H7 (cell line): Measurements from ENCODE around the gene PAX1. TPM values are rescaled to one million over a fixed set of nuclear protein-coding genes. Genes with fewer than 3 reads are reported as not detected.
A peak's percentile ranks its signal among the peaks of the same experiment; 100 is the strongest.

Experiments used
- DNase-seq: peaks from one replicate; pipeline ENCODE4 v3.0.0; 2012
- H3K27me3 ChIP-seq: 2 replicates; pipeline ENCODE4 v1.6.0; 2011; ENCODE audit warnings: mild to moderate bottlenecking, low read length; ENCODE audit not compliant: control insufficient read depth, insufficient read depth
- H3K36me3 ChIP-seq: replicated peaks from 2 replicates; pipeline ENCODE4 v1.5.1; 2011; ENCODE audit warnings: low read length; ENCODE audit not compliant: control insufficient read depth, insufficient read depth
- H3K4me3 ChIP-seq: 2 replicates; pipeline ENCODE4 v1.5.1; 2011; ENCODE audit warnings: low read depth, mild to moderate bottlenecking, control low read depth, low read length, moderate library complexity; ENCODE audit not compliant: insufficient read depth
- total RNA-seq: library from RNA; depleted of rRNA; stranded (reverse); fragments of >200 nt; shearing (Covaris generic); gene quantifications from 2 replicates; pipeline ENCODE4 v1.2.3, GENCODE V29; 2014

The PAX1 gene
- total RNA-seq, 1 experiment from 2014 or later, result not detected

DNA sequence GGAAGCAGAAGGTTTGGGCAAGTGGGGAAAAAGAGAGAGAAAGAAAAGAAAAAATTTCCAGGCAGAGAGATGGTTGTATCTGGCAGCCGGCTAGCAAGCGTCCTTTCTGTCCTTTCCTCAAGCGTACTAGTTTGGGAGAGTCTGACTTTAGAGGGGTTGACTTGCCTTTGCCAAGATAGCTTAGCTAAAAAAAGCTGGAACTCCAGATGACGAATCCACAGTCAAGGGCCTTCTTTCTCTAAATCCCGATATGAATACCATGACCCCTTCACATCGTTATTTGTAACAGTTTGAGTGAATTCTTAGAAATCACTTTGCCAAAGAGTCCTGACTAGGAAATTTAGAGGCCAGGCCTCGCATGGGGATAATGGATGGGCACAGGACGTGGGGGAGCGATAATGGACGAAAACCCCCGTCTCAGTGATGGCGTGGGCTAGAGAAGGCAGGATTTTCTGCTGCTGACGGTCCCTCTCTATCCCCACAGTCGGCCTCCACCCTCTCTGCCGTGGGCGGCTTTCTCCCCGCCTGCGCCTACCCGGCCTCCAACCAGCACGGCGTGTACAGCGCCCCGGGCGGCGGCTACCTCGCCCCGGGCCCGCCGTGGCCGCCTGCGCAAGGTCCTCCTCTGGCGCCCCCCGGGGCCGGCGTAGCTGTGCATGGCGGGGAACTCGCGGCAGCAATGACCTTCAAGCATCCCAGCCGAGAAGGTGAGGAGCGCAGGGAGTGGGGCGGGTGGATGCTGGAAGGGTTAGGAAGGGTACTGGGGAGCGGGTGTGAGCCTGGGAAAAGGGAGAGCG lies 3.5 kb downstream of the PAX1 start:
- H3K4me3 ChIP-seq, result no peak overlapping the region
- H3K36me3 ChIP-seq, result no peaks in the 10 kb centered on the region
- H3K27me3 ChIP-seq, result peaks cover 100% of the 10 kb centered on the region
- DNase-seq, result peak; percentile 70

DNA sequence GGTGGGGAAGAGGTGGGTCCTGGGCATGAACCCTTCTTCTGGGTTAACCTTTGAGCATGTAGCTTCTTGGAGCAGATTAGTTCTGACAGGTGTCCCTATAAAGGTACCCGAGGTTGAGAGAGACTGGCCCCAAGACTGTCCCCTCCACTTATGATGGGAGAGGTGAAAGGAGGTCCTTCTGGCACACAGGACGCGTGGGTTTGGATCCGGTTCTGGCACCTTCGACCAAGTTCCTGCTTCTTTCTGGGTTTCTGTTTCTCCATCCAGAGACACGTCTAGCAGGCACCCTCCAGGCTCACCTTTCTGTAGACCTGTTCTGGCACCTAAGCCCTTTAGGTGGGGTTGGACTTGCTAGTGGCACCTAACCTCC lies 4.1 kb downstream of the PAX1 start:
- Histone ChIP-seq H3K36me3 (no peaks in the 10 kb centered on the region), H3K27me3 (peaks cover 100% of the 10 kb centered on the region), H3K4me3 (no peak overlapping the region)
- DNase-seq, result peak; percentile 32

DNA sequence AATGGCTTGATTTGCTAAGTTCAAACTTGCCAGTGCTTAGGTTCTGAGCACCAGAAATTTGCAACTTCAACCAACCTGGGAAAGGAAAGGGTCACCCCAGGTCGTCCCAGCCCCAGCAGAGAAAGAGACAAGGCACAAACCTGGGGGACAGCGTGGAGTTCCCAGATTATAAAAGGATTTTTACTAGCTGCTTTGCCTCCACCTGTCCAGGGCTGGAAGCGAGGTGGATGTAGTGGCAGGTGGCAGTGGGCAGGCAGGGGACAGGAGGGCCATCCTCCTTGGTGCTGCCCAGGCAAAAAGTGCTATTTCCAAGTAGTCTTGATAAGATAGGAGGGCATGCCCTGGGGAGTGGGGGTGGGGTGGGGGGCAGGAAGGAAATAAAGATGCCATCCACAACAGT lies 4.9 kb downstream of the PAX1 start:
- Histone ChIP-seq H3K27me3 (peaks cover 99% of the 10 kb centered on the region), H3K4me3 (no peak overlapping the region), H3K36me3 (no peaks in the 10 kb centered on the region)
- peak; percentile 33 for DNase-seq

DNA sequence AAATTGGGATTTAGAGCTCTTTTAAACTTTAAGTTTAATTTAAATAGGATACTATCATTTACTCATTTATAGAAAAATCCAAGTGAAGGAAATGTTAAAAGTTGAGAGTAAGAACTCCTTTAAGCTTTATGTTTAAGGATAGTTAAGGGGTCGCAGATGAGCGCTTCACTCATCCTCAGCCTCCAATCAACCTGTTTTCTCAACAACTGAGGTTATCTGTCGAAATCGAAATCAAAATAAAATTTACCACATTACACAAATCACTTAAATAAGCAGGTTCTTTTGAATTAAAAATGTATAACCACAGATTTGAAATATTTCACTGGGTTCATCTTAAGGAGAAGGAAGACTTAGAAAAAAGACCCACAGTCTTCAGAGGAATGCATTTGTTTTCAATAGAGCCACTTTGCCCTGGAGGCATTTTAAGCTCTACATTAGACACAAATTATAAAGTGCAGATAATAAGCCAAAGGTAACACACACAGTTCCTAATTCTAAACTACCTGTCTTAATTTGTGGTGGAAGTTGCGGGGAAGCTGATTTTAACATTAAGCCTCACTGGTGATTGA lies 5.5 kb downstream of the PAX1 start:
- DNase-seq, result no peak
- H3K27me3 ChIP-seq, result peaks cover 99% of the 10 kb centered on the region
- no peaks in the 10 kb centered on the region for H3K36me3 ChIP-seq

DNA sequence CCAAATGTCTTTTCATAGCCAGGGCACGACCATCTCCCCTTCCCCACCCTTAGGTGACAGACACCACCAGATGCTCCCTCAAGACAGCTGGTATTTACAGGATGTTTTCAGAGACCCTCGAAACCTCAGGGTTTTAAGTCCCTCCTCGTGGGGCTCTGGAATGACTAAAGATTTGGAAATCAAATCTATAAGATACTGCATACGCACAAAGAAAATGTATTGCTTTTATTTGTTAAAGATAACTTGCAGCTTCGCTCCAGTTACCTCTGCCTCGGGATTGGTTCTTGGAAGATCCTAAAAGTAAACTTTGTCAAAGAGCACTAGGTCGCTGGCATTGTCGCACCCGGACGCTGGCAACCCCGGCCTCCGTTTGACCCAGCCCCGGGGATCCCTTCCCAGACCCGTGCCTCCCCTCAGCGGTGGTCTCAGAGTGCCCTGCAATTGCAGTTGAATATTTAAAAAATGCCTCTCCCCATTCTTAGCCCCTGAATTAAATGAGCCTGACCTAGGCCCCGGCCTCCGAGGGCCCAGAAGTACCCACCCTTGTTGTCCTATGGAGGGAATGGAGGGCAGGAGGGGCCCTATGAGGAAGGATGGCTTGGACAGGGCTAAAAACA lies 7.1 kb downstream of the PAX1 start:
- no peak overlapping the region for H3K4me3 ChIP-seq
- H3K36me3 ChIP-seq, result no peaks in the 10 kb centered on the region
- peaks cover 99% of the 10 kb centered on the region for H3K27me3 ChIP-seq
- DNase-seq, result peak; percentile 44

More for the DNA sequence above, 5.5 kb downstream of the PAX1 start:
- no peak overlapping the region for H3K4me3 ChIP-seq

DNA sequence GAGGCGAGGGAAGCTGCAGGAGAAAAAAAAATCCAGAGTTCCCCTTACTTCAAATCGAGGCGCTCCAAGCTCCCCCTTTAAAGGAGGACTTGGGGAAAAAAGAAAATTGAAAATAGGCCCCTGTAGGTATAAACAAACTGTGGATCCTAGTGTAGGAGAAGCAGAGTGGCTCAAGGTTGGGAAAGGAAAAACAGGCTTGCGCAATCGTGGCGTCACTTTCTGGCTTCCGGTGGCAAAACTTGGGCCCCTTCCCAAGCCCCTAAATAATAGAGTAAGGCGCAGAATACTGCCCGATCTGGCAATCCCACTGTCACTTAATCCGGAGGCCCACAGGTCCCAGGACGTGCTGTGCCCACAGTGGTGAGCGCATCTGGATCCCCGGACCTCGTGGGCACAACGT lies 8.0 kb downstream of the PAX1 start:
- peak; percentile 28 for DNase-seq
- Histone ChIP-seq H3K4me3 (peak overlapping the region; percentile 31; the same call in 1 of the 2 replicates), H3K36me3 (no peaks in the 10 kb centered on the region), H3K27me3 (peaks cover 98% of the 10 kb centered on the region)

DNA sequence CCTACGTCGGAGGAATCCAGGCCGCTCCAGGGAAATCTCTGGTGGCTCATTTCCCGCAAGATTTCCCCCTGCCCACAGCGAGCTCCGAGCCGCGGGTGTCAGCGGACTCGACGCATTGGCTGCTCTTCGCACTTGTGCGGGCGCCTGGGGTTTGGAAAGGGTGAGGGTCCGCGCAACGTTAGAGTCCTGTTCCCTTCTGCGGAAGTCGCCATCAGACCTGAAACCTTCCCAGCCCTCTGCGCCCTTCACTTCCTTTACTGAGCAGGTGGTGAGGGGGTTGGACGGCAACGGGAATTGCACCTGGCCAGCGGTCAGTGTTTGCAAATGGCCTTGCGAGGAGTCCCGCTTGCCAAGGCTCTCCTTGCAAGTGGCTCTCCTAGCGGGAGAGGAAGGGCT lies 8.4 kb downstream of the PAX1 start:
- H3K4me3 ChIP-seq, result peak overlapping the region; percentile 31
- H3K27me3 ChIP-seq, result peaks cover 97% of the 10 kb centered on the region
- H3K36me3 ChIP-seq, result no peaks in the 10 kb centered on the region
- peak; percentile 69 for DNase-seq

DNA sequence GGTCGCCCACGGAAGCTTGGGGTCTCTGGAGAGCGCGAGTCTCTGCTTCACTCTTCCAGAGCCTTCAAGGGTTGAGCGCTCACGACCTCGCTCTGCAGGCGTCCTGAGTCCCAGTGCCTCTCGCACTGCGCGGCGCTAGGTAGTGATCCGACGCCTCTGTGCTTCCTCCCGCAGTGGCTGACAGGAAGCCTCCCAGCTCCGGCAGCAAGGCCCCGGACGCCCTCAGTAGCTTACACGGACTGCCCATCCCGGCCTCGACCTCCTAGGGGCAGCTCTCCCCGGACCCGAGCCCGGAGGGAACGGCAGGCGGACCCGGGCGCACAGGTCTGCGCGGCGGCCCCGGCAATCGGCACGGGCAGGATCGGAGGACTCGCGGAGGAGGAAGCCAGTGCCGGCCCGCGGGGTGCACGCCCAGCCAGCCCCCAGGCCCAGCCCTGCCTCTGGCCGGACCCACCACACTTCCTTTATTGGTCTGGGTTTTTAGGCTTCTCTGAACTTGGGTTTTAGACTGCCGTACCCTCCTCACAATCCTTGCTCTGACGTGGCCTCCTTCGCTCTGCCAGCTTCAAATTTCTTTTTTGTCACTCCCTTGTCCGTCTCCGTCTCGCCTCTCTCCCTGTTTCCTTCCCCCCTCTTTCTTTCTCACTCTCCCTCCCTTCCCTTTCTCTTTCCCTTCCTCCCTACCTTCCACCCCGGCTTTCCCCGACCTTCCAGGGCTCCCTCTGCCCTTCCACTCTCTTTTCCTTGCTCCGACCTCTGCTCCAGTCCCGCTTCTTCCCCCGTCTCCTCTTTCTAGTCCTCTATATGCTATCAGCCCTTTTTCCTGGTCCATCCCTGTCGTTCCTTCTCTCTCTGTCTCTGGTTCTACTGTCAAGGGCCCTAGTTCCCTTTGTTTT lies 9.1 kb downstream of the PAX1 start:
- peak; percentile 79 for DNase-seq
- Histone ChIP-seq H3K27me3 (peaks cover 90% of the 10 kb centered on the region), H3K4me3 (peak overlapping the region; percentile 31), H3K36me3 (no peaks in the 10 kb centered on the region)

DNA sequence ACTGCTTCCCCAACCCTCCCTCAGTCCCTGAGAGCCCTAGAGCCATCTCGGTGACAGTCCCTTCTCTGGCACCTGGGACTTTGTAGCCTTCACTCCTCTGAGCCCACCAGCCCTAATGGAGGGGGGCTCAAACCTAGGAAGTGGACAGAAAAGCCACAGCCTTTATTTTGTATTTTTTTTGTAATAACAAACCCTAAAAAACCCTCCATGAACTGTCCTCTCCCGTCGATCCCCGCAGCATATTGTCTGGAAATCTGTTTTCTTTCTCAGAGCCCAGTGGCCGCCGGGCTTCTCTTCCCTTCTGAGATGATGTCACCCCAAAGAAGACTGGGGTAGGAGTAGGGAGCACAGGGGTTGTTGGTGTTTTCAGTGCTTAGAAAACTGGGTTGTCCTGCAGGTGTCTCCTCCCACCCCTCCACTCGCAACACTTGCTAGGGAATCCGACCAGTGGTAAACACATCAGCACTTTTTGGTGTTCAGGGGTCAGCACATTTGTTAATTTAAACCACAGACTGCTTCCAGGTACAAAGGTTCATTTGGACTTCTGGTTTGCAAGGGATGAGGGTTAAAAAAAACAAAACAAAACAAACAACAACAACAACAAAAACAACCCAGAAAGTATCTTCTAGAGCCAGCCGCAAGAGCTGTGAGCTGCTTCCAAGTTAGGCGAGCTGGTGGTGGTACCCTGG lies 9.9 kb downstream of the PAX1 start:
- Histone ChIP-seq H3K36me3 (no peaks in the 10 kb centered on the region), H3K4me3 (no peak overlapping the region), H3K27me3 (peaks cover 82% of the 10 kb centered on the region)
- DNase-seq, result no peak

DNA sequence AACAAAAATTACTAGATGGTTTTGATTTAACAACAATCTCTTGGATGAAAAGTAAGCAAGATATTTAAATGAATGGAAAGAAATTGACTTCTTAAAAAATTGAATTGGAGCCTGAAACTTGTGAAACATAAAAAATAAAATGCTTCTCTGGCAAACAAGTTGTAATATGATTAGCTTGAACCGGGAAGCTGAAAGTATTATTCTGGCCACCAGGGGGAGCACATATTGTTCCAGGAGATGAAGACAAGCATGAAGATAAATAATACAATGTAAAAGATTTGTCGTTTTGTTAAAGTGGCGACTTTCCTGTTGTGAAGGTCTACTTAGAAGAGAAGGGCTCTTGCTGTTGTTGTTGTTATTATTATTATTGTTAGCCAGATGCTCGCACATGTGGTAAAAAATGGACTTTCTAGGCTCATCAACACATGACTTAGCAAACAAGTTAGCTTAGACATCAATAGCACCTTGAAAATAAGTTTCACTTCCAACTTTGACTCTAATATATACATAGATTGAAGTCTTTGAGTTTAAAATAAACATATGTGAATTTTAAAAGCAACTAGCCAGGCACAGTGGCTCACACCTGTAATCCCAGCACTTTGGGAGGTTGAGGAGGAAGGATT lies 14.2 kb downstream of the PAX1 start:
- peak; percentile 55 for DNase-seq
- Histone ChIP-seq H3K36me3 (no peaks in the 10 kb centered on the region), H3K4me3 (no peak overlapping the region), H3K27me3 (peaks cover 39% of the 10 kb centered on the region)

DNA sequence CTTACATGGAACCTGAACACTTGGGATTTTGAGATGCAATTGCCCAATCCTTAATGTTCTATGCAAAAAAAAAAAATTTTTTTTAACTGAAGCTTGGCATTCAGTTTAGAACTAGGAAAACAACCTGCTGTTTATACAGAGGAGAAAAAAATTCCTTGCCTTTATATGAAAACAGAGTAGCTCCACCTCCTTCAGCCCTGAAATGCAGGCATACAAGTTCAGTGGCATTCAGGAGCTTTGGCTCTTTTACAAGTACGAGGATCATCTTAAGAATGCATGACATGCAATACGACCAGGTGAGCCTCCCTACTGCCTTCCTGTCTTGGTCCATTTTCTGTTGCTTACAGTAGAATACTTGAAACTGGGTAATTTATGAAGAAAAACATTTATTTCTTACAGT lies 20.4 kb downstream of the PAX1 start:
- H3K27me3 ChIP-seq, result no peaks in the 10 kb centered on the region

DNA sequence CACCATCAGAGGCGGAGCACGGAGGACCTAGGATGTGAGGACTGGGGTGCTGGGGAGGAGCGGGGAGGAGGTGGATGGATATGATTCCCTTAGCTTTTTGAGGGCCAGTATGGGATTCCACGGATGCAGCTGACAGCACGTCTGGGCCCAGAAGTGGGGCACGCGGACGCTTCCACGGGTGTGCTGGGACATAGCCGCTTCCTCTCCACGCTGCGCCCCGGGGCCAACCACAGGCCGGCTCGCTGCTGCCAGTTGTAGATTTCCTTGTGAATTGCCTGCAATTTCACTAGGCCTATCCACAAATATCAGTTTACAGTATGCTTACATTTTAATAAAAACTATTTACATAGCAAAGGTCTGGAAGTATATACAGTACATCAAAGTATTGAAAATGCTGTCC lies 23.9 kb downstream of the PAX1 start:
- no peaks in the 10 kb centered on the region for H3K36me3 ChIP-seq
- no peak overlapping the region for H3K4me3 ChIP-seq
- no peak for DNase-seq
- H3K27me3 ChIP-seq, result no peaks in the 10 kb centered on the region

More for the DNA sequence above, 20.4 kb downstream of the PAX1 start:
- Histone ChIP-seq H3K4me3 (no peak overlapping the region), H3K36me3 (no peaks in the 10 kb centered on the region)
- no peak for DNase-seq

DNA sequence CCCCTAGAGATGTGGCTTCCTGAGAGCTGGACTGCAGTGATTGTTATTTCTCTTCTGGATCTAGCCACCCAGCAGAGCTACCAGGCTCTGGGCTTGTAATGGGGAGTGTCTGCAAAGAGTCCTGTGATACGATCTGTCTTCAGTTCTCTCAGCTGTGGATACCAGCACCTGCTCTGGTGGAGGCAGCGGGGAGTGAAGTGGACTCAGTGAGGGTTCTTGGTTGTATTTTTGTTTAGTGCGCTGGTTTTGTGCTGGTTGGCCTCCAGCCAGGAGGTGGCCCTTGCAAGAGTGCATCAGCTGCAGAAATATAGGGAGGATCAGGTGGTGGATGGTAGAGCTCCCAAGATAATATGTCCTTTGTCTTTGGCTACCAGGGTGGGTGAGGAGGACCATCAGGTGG lies 33.7 kb downstream of the PAX1 start:
- DNase-seq, result no peak
- Histone ChIP-seq H3K36me3 (no peaks in the 10 kb centered on the region), H3K4me3 (no peak overlapping the region), H3K27me3 (no peaks in the 10 kb centered on the region)

DNA sequence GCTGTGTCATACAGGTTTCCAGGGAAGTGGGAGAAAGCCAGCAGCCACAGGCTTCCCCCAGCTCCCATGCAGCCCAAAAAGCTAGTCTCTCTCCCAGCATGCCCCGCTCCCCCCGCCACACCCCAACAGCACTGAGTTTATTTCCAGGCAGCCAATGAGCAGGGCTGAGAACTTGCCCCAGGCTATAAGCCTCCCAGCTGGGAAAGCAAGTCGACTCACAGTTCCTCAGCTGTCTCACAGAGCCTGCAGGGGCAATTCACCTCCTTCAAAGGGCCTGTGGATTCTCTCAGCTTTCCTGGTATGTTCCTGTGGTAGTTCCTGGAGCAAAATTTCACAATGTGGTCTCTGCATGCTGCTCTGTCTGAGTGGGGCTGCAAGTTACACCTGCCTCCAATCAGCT lies 34.2 kb downstream of the PAX1 start:
- Histone ChIP-seq H3K4me3 (no peak overlapping the region), H3K27me3 (no peaks in the 10 kb centered on the region), H3K36me3 (no peaks in the 10 kb centered on the region)
- no peak for DNase-seq
